IMR-90 (cell line): ENCODE data around the gene ALK.

Experiments
- CEBPB ChIP-seq: IDR thresholded peaks from 2 replicates; pipeline ENCODE4 v1.6.1; 2012; ENCODE audit warnings: low read depth, low read length, improper control_type of control experiment
- CHD1 ChIP-seq: IDR thresholded peaks from 2 replicates; pipeline ENCODE4 v1.6.1; 2012; ENCODE audit warnings: low read depth, low read length, improper control_type of control experiment
- MAFK ChIP-seq: IDR thresholded peaks from 2 replicates; pipeline ENCODE4 v1.6.1; 2012; ENCODE audit warnings: low read depth, low read length, improper control_type of control experiment
- MAZ ChIP-seq: IDR thresholded peaks from 2 replicates; pipeline ENCODE4 v1.6.1; 2012; ENCODE audit warnings: low read depth, mild to moderate bottlenecking, low read length, improper control_type of control experiment, moderate library complexity, borderline replicate concordance
- MXI1 ChIP-seq: IDR thresholded peaks from 2 replicates; pipeline ENCODE4 v1.6.1; 2012; ENCODE audit warnings: low read depth, mild to moderate bottlenecking, low read length, moderate library complexity, borderline replicate concordance
- POLR2A ChIP-seq: IDR thresholded peaks from 2 replicates; pipeline ENCODE4 v1.6.1; 2012; ENCODE audit warnings: mild to moderate bottlenecking, low read depth, low read length
- RAD21 ChIP-seq: IDR thresholded peaks from 2 replicates; pipeline ENCODE4 v1.6.1; 2012; ENCODE audit warnings: low read length, improper control_type of control experiment
- RFX5 ChIP-seq: IDR thresholded peaks from 2 replicates; pipeline ENCODE4 v1.8.0; 2012; ENCODE audit warnings: low read depth, mild to moderate bottlenecking, low read length, moderate library complexity
- SMC3 ChIP-seq: fragments of 150-350 bp; IDR thresholded peaks from 2 replicates; pipeline ENCODE4 v1.6.1; 2016; ENCODE audit warnings: low read depth, mild to moderate bottlenecking, antibody characterized with exemption, low read length, moderate library complexity
- TF ChIP-seq, protein P1 (sequence below): fragments of 150-350 bp; IDR thresholded peaks from 2 replicates; pipeline ENCODE4 v1.6.1; 2017; ENCODE audit warnings: mild to moderate bottlenecking, antibody characterized with exemption, low read length, low read depth
- TF ChIP-seq, protein P2 (sequence below): conservative IDR thresholded peaks from 2 replicates; pipeline ENCODE4 v1.5.1; 2012; ENCODE audit warnings: mild to moderate bottlenecking, low read depth, low read length, improper control_type of control experiment

DNA sequence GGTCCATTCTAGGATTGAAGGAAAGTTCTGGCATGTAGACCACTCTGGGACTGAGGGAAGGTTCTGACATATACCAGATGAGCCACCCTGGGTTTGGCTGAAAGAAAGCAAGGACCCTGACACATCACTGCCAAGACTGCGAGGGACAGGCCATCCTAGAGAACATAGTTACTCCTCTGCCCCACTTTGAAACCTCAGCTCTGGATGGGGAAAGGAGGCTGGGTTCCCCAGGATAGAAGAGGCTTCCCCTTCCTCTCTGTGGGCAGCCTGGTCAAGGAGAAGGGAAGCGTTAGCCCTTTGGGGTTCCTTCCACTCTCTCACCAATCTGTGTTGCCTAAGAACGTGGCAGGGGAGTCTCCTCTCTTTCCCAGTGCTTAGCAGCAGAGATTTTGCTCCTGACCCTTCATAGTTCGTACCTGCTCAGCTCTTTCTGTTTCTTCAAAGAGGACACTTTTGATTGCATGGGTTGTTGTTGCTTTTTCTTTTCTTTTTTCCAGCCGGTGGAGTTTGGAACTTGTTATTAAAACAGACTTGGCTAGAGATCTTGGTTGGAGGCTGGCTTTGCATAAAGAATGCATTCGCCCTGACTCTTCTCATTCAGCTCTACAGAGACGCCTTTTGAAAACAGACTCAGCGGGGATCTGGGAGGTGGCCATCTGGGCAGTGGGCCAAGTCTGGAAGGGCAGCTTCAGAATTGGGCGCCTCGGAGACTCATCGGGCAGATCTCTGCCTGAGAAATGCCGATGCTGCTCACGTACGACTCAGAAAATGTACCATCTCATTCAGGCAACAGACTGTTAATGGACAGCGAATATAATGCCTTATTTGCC is 640.1 kb downstream of the ALK start:
- TF ChIP-seq, protein P1, sequence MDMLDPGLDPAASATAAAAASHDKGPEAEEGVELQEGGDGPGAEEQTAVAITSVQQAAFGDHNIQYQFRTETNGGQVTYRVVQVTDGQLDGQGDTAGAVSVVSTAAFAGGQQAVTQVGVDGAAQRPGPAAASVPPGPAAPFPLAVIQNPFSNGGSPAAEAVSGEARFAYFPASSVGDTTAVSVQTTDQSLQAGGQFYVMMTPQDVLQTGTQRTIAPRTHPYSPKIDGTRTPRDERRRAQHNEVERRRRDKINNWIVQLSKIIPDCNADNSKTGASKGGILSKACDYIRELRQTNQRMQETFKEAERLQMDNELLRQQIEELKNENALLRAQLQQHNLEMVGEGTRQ: no peak
- no peak for TF ChIP-seq POLR2A
- TF ChIP-seq, protein P2, sequence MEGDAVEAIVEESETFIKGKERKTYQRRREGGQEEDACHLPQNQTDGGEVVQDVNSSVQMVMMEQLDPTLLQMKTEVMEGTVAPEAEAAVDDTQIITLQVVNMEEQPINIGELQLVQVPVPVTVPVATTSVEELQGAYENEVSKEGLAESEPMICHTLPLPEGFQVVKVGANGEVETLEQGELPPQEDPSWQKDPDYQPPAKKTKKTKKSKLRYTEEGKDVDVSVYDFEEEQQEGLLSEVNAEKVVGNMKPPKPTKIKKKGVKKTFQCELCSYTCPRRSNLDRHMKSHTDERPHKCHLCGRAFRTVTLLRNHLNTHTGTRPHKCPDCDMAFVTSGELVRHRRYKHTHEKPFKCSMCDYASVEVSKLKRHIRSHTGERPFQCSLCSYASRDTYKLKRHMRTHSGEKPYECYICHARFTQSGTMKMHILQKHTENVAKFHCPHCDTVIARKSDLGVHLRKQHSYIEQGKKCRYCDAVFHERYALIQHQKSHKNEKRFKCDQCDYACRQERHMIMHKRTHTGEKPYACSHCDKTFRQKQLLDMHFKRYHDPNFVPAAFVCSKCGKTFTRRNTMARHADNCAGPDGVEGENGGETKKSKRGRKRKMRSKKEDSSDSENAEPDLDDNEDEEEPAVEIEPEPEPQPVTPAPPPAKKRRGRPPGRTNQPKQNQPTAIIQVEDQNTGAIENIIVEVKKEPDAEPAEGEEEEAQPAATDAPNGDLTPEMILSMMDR: no peak
- TF ChIP-seq CHD1: no peak
- TF ChIP-seq MAZ: no peak
- TF ChIP-seq SMC3: no peak
- TF ChIP-seq RAD21: no peak
- TF ChIP-seq MXI1: no peak
- TF ChIP-seq CEBPB: no peak
- no peak for TF ChIP-seq RFX5
- no peak for TF ChIP-seq MAFK
